HG02571 (cell line): Measurements from ENCODE around the gene DROSHA.

Experiments used
- ATAC-seq: cut with Tn5 transposase; IDR thresholded peaks from one replicate; pipeline ENCODE4 v1.9.1; 2021; ENCODE audit warnings: mild to moderate bottlenecking, moderate library complexity; ENCODE audit not compliant: unreplicated experiment

The DROSHA gene

DNA sequence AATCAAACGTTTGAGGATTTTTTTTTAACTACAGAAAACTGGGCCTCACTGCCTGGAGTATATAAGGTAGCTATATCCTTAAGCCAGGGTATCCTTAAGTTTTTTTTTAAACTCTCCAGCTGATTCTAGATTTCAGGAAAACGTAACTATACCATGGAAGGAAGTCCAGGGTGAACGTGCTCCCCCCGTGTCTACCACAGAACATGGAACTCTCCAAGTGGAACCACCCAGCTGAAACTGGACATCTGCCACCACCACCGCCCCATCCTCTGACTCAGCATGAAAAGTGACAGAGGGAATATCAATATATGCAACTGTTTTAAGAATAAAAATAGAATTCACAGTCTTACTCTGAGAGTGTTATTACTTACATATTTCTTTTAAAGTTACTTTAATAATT lies 61.3 kb downstream of the DROSHA start:
- ATAC-seq: no peak

GRCh38 chr5:31469886-31470285 lies 62.0 kb downstream of the DROSHA start:
- no peak for ATAC-seq

GRCh38 chr5:31469466-31469865 lies 62.4 kb downstream of the DROSHA start:
- ATAC-seq: no peak

- ATAC-seq: no peak
Observed at GRCh38 chr5:31465291-31465690, 66.6 kb downstream of the DROSHA start.

DNA sequence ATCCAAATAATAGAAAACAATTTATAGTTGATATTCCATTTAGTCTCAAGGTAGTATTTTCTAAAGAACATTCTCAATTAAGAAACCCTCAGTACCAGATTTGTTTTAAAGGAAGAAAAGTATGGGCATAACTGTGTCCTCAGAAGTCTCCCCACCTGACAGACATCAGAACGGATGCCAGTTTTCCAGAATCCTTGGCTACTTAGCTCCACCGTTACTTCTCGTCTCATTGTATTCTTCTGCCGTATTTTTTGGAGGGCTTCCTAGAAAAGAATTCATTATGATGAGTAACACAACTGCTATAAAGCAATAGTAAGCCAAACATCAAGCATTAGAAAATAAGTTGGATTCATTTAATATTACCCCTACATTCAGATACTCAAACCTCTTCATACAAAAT lies 67.8 kb downstream of the DROSHA start:
- no peak for ATAC-seq

- no peak for ATAC-seq
Observed at GRCh38 chr5:31463351-31463750, 68.5 kb downstream of the DROSHA start.

DNA sequence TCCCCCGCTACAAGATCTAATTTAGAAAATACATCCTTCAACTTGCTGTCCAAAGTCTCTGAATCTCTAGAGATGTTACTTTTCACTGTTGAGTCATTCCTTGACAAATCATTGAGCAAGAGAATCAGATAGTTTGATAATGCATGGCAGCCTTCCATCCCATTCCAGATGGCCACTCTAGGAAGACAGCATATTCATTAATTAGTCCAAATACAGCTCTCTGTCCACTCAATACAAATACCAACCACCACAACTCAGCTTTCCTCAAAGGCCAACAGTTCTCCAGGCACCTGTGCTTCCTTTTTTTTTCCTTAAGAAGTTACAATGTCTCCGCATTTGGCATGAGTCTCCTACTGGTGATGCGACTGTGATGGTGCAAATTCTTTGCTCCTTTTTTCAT lies 72.3 kb downstream of the DROSHA start:
- no peak for ATAC-seq

DNA sequence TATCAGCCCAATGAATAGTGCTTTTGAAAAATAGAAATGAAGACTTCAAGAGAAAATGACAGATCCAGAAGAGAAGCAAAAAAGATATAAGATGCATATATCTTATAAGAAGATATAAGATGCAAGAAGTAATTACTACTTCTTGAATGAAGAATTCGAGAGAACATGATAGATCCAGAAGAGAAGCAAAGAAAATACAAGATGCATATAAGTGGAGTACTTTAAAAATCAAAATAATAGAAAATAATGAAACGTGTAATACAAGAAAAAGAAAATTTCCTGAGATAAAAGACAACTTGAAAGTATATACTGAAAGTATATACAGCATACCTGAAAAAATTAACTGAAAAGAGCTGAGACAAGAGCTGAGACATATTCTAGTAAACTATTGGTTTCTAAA lies 76.7 kb downstream of the DROSHA start:
- ATAC-seq: no peak

- ATAC-seq: no peak
Observed at GRCh38 chr5:31453522-31453921, 78.4 kb downstream of the DROSHA start.

DNA sequence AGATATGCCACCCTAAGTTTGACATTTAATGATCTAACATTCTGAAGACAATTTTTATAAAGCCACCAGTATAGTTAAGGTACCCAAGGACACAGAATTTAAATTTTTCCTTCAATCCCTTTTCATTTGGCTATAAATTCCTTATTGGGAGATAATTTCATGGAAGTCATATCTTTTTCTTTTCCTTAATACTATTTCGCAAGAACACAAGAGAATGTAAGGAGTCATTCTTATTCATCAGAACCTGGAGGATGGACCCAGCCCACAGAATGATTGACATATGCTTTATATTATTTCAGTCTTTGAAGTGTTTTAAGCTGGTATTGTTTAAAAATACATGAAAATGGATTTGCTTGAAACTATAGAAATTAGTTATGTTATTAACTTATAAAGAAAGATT lies 79.6 kb downstream of the DROSHA start:
- ATAC-seq: no peak

DNA sequence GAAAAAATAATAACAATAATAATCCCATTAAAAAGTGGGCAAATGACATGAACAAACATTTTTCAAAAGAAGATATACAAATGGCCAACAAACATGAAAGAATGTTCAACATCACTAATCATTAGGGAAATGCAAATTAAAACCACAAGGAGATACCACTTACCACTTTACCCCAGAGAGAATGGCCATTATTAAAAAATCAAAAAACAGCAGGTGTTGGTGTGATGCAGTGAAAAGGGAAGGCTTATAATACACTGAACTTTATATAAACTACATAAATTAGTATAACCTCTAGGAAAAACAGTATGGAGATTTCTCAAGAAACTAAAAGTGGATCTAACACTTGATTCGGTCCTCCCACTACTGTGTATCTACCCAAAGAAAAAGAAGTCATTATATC lies 81.9 kb downstream of the DROSHA start:
- no peak for ATAC-seq

GRCh38 chr5:31449174-31449573 lies 82.7 kb downstream of the DROSHA start:
- ATAC-seq: no peak

- no peak for ATAC-seq
Observed at GRCh38 chr5:31445041-31445600, 86.8 kb downstream of the DROSHA start.

- ATAC-seq: no peak
Observed at GRCh38 chr5:31443572-31443971, 88.3 kb downstream of the DROSHA start.

- ATAC-seq: no peak
Observed at GRCh38 chr5:31442058-31442745, 89.7 kb downstream of the DROSHA start.

GRCh38 chr5:31436851-31437250 lies 95.0 kb downstream of the DROSHA start:
- no peak for ATAC-seq

GRCh38 chr5:31435730-31436129 lies 96.2 kb downstream of the DROSHA start:
- ATAC-seq: no peak

GRCh38 chr5:31434898-31435297 lies 97.0 kb downstream of the DROSHA start:
- no peak for ATAC-seq

GRCh38 chr5:31433229-31433628 lies 98.7 kb downstream of the DROSHA start:
- no peak for ATAC-seq

DNA sequence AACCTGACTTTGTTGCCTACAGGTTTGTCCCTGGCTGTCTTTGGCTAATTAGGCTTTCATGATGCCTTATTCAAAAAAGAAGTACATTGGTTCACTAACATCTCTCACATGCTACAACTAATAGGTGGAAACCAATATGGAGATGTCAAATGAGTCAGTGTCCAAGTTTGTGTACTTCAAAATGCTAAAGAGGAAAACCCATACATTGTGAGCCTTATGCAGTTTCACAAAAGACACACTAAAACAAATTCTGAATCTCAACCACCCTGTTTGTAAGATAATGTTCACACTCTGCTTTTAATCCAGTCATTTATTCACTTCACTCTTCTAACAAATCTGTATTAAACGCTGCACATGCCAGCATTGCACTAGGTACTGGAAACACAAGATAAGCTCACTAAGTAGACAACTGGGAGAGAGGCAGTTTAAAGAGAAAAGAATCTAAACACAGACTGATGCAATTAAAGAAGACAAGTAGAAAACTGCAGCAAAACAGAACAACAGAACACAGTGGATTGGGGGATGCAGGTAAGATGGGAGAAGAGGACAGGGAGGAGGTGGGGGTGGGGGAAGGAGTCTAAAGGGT lies 104.1 kb downstream of the DROSHA start:
- ATAC-seq: no peak

GRCh38 chr5:31427013-31427723 lies 104.7 kb downstream of the DROSHA start:
- ATAC-seq: no peak
